ENCODE measurements around the gene LAMA2.

DNA sequence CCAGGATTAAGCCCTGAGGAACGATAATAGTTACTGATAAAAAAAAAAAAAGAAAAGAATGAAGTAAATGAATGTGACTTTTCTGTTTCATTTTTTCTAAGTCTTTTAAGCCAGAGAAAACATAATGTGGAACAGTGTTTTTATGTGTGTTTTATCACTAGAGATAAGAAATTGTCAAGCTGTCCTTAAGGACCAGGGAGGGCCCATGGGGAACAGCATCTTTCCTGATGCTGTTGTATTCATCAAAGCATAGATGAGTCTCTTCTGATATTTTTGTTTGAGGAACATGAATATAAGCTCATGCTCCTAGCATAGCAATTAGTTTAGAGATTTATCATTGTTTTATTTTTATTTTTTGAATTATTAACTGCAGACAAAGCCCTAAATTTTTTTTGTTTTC lies 150.2 kb downstream of the LAMA2 start:
- TF ChIP-seq CTCF (IDR thresholded peaks at IDR 0.05) (no peak), POLR2A (IDR thresholded peaks at IDR 0.05) (no peak)
